HepG2 (cell line): ENCODE results near the gene GBE1. TPM values are rescaled to one million over a fixed set of nuclear protein-coding genes. Genes with fewer than 3 reads are reported as not detected.

ENCODE experiments used
- ATAC-seq: fragments of 200-7000 bp; cut with Tn5 transposase; 3 replicates; pipeline ENCODE4 v1.9.1; 2020; ENCODE audit warnings: mild to moderate bottlenecking, moderate library complexity
- BruUV-seq: library from RNA; stranded (reverse); fragments of 400-500 nt; replicated peaks from 2 replicates; lab custom pipeline; 2021; lab: Mats Ljungman, UMichigan
- CTCF ChIA-PET: fragments of 300-600 bp; formaldehyde crosslinking; extraction: SDS; loops from one replicate; lab custom pipeline; 2021; ENCODE audit warnings: low total read pairs, inconsistent platforms, low intra/inter-chr PET ratio; lab: Yijun Ruan, JAX
- POLR2A ChIA-PET: fragments of 350-600 bp; sonication (Branson Sonifier 250); formaldehyde crosslinking; loops from one replicate; lab custom pipeline; 2020; ENCODE audit warnings: antibody characterized with exemption, inconsistent platforms; lab: Yijun Ruan, JAX
- DNase-seq: peaks from one replicate; pipeline ENCODE4 v3.0.0-alpha.2; 2015; ENCODE audit warnings: low spot score
- FAIRE-seq: peaks from 3 replicates; lab custom pipeline; 2011; peaks lifted over from hg19 to GRCh38; lab: Jason Lieb, UNC
- H2AFZ ChIP-seq: one replicate; pipeline ENCODE4 v1.6.1; 2011; ENCODE audit warnings: low read length, inconsistent platforms
- H3K27ac ChIP-seq: fragments of 300-600 bp; 3 replicates; pipeline ENCODE4 v1.8.0; 2011; ENCODE audit warnings: mixed run types, mild to moderate bottlenecking, mixed read lengths, low read length, inconsistent platforms; ENCODE audit not compliant: insufficient read depth; ENCODE audit errors: extremely low read length
- H3K27me3 ChIP-seq, 2 experiments: fragments of 200-600 bp in 1 of 2; 2 replicates in 1 of 2; 3 replicates in 1 of 2; pipeline versions ENCODE4 v1.6.0 to v1.8.0; 2011; ENCODE audit warnings: low read length in 2 of 2, mild to moderate bottlenecking in 2 of 2, moderate library complexity in 2 of 2, inconsistent platforms in 1 of 2; ENCODE audit not compliant: insufficient read depth in 2 of 2, control insufficient read depth in 1 of 2
- H3K36me3 ChIP-seq, 2 experiments: fragments of 200-600 bp in 1 of 2; replicated peaks in 1 of 2; 2 replicates in 1 of 2; 3 replicates in 1 of 2; pipeline versions ENCODE4 v1.5.1 to v1.8.0; 2011; ENCODE audit warnings: low read length in 2 of 2, inconsistent platforms in 1 of 2; ENCODE audit not compliant: insufficient read depth in 2 of 2, control insufficient read depth in 1 of 2
- H3K4me1 ChIP-seq: 2 replicates; pipeline ENCODE4 v1.5.1; 2012; ENCODE audit warnings: low read length, inconsistent platforms; ENCODE audit not compliant: insufficient read depth
- H3K4me2 ChIP-seq: 2 replicates; pipeline ENCODE4 v1.6.0; 2011; ENCODE audit warnings: low read depth, low read length, inconsistent platforms
- H3K4me3 ChIP-seq, 3 experiments: fragments of 200-600 bp in 1 of 3; sonication (generic), shearing (Covaris generic) in 1 of 3; replicated peaks in 1 of 3; 2 replicates each; pipeline ENCODE4 v1.5.1; 2011 to 2016; ENCODE audit warnings: low read length in 3 of 3, inconsistent platforms in 2 of 3, low read depth in 2 of 3, mild to moderate bottlenecking in 2 of 3, control low read depth in 1 of 3, mixed read lengths in 1 of 3; ENCODE audit not compliant: insufficient read depth in 1 of 3
- H3K79me2 ChIP-seq: one replicate; pipeline ENCODE4 v1.6.1; 2011; ENCODE audit warnings: low read length, inconsistent platforms; ENCODE audit not compliant: insufficient read depth
- H3K9ac ChIP-seq: 2 replicates; pipeline ENCODE4 v1.6.0; 2011; ENCODE audit warnings: mild to moderate bottlenecking, low read depth, low read length, inconsistent platforms; ENCODE audit not compliant: insufficient read depth
- H3K9me3 ChIP-seq: 2 replicates; pipeline ENCODE4 v1.5.1; 2012; ENCODE audit warnings: mild to moderate bottlenecking, low read length
- H4K20me1 ChIP-seq: 2 replicates; pipeline ENCODE4 v1.6.0; 2011; ENCODE audit warnings: inconsistent platforms, mild to moderate bottlenecking, low read length, moderate library complexity; ENCODE audit not compliant: insufficient read depth
- ARNT ChIP-seq: fragments of 450-650 bp; IDR thresholded peaks from 2 replicates; pipeline ENCODE4 v1.6.1; 2017
- ELF3 ChIP-seq: IDR thresholded peaks from 2 replicates; pipeline ENCODE4 v1.6.1; 2016; ENCODE audit warnings: missing genetic modification reagents, missing compliant biosample characterization
- JUND ChIP-seq: sonication (generic); formaldehyde crosslinking; IDR thresholded peaks from 2 replicates; pipeline ENCODE4 v1.8.0; 2022; ENCODE audit warnings: mild to moderate bottlenecking, missing genetic modification reagents
- REXO4 ChIP-seq: sonication (generic); formaldehyde crosslinking; IDR thresholded peaks from 2 replicates; pipeline ENCODE4 v1.8.0; 2022; ENCODE audit warnings: missing genetic modification reagents, mild to moderate bottlenecking, borderline replicate concordance
- SCMH1 ChIP-seq: sonication (generic); formaldehyde crosslinking; IDR thresholded peaks from 2 replicates; pipeline ENCODE4 v1.9.0; 2021; ENCODE audit warnings: missing genetic modification reagents, mild to moderate bottlenecking, borderline replicate concordance
- ZNF121 ChIP-seq: sonication (generic); formaldehyde crosslinking; IDR thresholded peaks from 2 replicates; pipeline ENCODE4 v1.5.0; 2020; ENCODE audit warnings: mild to moderate bottlenecking, missing genetic modification reagents
- ZNF232 ChIP-seq: sonication (generic); formaldehyde crosslinking; IDR thresholded peaks from 2 replicates; pipeline ENCODE4 v1.4.0; 2020; ENCODE audit warnings: missing genetic modification reagents, borderline replicate concordance
- ZNF253 ChIP-seq: sonication (generic); formaldehyde crosslinking; IDR thresholded peaks from 2 replicates; pipeline ENCODE4 v1.8.0; 2022; ENCODE audit warnings: mild to moderate bottlenecking, missing genetic modification reagents, borderline replicate concordance
- ZNF879 ChIP-seq: sonication (generic); formaldehyde crosslinking; IDR thresholded peaks from 2 replicates; pipeline ENCODE4 v1.8.1; 2023; ENCODE audit warnings: missing genetic modification reagents
- ZSCAN21 ChIP-seq: sonication (generic); formaldehyde crosslinking; IDR thresholded peaks from 2 replicates; pipeline ENCODE4 v1.8.0; 2022; ENCODE audit warnings: mild to moderate bottlenecking, missing genetic modification reagents, moderate library complexity, borderline replicate concordance
- WGBS: methylation state at CpG from one replicate; pipeline ENCODE4 v1.1.6; 2017; ENCODE audit warnings: low lambda C conversion rate; 5-methylcytosine and 5-hydroxymethylcytosine counted together
- in situ Hi-C: cut with HindIII; loops from 2 replicates; pipeline ENCODE4 v1.10.0; 2017; ENCODE audit warnings: low pct_unique_long_range_greater_than_20kb; ENCODE audit not compliant: extremely low pct_ligation_motif_present
- intact Hi-C: fragments of 100-400 bp; cut with micrococcal nuclease; formaldehyde crosslinking; loops from one replicate; pipeline ENCODE4 v1.10.0; 2022; ENCODE audit not compliant: unreplicated experiment
- polyA plus RNA-seq, 8 experiments: library from polyadenylated mRNA; depleted of rRNA in 3 of 8; stranded (reverse) in 7 of 8; unstranded in 1 of 8; fragments of >200 nt; fragmentation: Illumina TruSeq in 4 of 8; extraction: Trizol in 4 of 8; gene quantifications; 2 replicates each; pipeline versions ENCODE4 v1.2.1 to v1.2.3, GENCODE V29; 2011 to 2016; ENCODE audit warnings: low read depth in 4 of 8, missing spikeins in 1 of 8, mixed read lengths in 1 of 8; ENCODE audit not compliant: insufficient read depth in 1 of 8
- total RNA-seq, 5 experiments: library from RNA; depleted of rRNA; stranded (reverse); fragments of >200 nt; fragmentation: Illumina TruSeq; extraction: Trizol; gene quantifications; 2 replicates each; pipeline ENCODE4 v1.2.3, GENCODE V29; 2016; ENCODE audit warnings: low read depth in 1 of 5
- TF ChIP-seq, protein P1 (sequence below): IDR thresholded peaks from 2 replicates; pipeline ENCODE4 v1.6.1; 2012; ENCODE audit warnings: low read depth, low read length, improper control_type of control experiment
- TF ChIP-seq, protein P2 (sequence below): sonication (generic); formaldehyde crosslinking; IDR thresholded peaks from 2 replicates; pipeline ENCODE4 v1.4.0; 2020; ENCODE audit warnings: missing genetic modification reagents
- TF ChIP-seq, protein P3 (sequence below): IDR thresholded peaks from 2 replicates; pipeline ENCODE4 v1.6.1; 2018; ENCODE audit warnings: missing genetic modification reagents
- TF ChIP-seq, protein P4 (sequence below): IDR thresholded peaks from 2 replicates; pipeline ENCODE4 v1.6.1; 2016; ENCODE audit warnings: low read depth
- TF ChIP-seq, protein P5 (sequence below): sonication (generic); formaldehyde crosslinking; IDR thresholded peaks from 2 replicates; pipeline ENCODE4 v1.4.0; 2020; ENCODE audit warnings: missing genetic modification reagents

The GBE1 gene
- total and polyA plus RNA-seq, 2 of the 13 experiments (the other 11 are each of a cell fraction or from before 2014, with no cell fraction given): 22.9 to 36.1 TPM

DNA sequence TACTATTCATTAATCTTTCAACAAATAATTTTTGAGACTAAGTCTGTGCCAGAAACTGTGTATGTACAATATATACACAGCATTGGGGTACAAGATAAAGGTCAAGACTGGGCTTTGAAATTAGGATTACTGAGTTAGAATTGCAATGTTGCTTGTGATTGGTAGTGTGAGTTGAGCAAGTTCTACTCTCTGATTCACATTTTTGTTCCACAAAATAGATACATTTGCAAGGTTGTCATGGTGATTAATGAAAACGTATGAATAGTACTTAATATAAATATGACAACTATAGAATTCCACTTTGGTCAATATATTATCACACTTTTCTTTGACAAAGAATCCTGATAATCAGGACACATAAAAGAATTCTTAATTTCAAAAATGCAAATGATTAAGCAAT is 314.6 kb downstream of the GBE1 start (continued):
- TF ChIP-seq, protein P1, sequence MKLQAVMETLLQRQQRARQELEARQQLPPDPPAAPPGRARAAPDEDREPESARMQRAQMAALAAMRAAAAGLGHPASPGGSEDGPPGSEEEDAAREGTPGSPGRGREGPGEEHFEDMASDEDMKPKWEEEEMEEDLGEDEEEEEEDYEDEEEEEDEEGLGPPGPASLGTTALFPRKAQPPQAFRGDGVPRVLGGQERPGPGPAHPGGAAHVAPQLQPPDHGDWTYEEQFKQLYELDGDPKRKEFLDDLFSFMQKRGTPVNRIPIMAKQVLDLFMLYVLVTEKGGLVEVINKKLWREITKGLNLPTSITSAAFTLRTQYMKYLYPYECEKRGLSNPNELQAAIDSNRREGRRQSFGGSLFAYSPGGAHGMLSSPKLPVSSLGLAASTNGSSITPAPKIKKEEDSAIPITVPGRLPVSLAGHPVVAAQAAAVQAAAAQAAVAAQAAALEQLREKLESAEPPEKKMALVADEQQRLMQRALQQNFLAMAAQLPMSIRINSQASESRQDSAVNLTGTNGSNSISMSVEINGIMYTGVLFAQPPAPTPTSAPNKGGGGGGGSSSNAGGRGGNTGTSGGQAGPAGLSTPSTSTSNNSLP: no peak
- TF ChIP-seq, protein P2, sequence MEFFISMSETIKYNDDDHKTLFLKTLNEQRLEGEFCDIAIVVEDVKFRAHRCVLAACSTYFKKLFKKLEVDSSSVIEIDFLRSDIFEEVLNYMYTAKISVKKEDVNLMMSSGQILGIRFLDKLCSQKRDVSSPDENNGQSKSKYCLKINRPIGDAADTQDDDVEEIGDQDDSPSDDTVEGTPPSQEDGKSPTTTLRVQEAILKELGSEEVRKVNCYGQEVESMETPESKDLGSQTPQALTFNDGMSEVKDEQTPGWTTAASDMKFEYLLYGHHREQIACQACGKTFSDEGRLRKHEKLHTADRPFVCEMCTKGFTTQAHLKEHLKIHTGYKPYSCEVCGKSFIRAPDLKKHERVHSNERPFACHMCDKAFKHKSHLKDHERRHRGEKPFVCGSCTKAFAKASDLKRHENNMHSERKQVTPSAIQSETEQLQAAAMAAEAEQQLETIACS (CRISPR knock-in tag): no peak
- TF ChIP-seq ZSCAN21 (CRISPR knock-in tag) (no peak), ZNF232 (no peak)

DNA sequence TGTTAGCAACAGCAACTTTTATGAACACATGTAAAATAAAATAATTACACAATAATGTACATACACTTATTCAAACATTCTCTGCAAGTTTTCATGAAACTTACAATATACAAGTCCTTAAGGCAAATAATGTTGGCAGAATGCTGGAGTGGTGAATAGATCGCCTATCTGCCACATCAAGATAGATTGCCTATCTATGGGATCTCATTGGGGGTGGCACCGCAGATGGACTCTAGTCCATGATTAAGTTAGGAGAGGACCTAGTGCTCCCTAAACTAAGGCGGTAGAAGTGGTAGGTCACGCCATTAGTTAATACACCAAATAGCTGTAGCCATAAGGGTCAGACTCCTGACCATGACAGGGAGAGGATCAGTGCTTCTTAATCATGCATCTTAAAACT is 315.7 kb downstream of the GBE1 start:
- H3K27ac ChIP-seq: no peak overlapping the region
- no peak overlapping the region for H3K4me2 ChIP-seq
- no peaks in the 10 kb centered on the region; a peak in 1 of 5 replicates for H3K27me3 ChIP-seq
- no peaks in the 10 kb centered on the region for H3K79me2 ChIP-seq
- in situ Hi-C loops (no loop called here), intact Hi-C loops (no loop called here)
- ChIA-PET CTCF (no interaction called here), POLR2A (no interaction called here)
- no TSS peak for BruUV-seq
- ATAC-seq (no peak), DNase-seq (no peak), FAIRE-seq (no peak)
- H3K9ac ChIP-seq: no peak overlapping the region
- H3K9me3 ChIP-seq: no peaks in the 10 kb centered on the region
- no peaks in the 10 kb centered on the region for H3K4me1 ChIP-seq
- 59% methylated on average over 4 of the region's 4 CpGs for WGBS
- H3K4me3 ChIP-seq: no peak overlapping the region
- H2AFZ ChIP-seq: no peak overlapping the region
- no peaks in the 10 kb centered on the region for H3K36me3 ChIP-seq
- H4K20me1 ChIP-seq: no peaks in the 10 kb centered on the region
- TF ChIP-seq SCMH1 (CRISPR knock-in tag): no peak
- TF ChIP-seq, protein P3, sequence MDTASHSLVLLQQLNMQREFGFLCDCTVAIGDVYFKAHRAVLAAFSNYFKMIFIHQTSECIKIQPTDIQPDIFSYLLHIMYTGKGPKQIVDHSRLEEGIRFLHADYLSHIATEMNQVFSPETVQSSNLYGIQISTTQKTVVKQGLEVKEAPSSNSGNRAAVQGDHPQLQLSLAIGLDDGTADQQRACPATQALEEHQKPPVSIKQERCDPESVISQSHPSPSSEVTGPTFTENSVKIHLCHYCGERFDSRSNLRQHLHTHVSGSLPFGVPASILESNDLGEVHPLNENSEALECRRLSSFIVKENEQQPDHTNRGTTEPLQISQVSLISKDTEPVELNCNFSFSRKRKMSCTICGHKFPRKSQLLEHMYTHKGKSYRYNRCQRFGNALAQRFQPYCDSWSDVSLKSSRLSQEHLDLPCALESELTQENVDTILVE: no peak
- TF ChIP-seq ELF3 (CRISPR knock-in tag): no peak
- TF ChIP-seq ZNF253: no peak
- no peak for TF ChIP-seq REXO4 (CRISPR knock-in tag)
- no peak for TF ChIP-seq JUND (CRISPR knock-in tag)
- TF ChIP-seq, protein P4, sequence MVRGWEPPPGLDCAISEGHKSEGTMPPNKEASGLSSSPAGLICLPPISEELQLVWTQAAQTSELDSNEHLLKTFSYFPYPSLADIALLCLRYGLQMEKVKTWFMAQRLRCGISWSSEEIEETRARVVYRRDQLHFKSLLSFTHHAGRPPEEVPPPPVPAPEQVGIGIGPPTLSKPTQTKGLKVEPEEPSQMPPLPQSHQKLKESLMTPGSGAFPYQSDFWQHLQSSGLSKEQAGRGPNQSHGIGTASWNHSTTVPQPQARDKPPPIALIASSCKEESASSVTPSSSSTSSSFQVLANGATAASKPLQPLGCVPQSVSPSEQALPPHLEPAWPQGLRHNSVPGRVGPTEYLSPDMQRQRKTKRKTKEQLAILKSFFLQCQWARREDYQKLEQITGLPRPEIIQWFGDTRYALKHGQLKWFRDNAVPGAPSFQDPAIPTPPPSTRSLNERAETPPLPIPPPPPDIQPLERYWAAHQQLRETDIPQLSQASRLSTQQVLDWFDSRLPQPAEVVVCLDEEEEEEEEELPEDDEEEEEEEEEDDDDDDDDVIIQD (CRISPR knock-in tag): no peak
- TF ChIP-seq, protein P5, sequence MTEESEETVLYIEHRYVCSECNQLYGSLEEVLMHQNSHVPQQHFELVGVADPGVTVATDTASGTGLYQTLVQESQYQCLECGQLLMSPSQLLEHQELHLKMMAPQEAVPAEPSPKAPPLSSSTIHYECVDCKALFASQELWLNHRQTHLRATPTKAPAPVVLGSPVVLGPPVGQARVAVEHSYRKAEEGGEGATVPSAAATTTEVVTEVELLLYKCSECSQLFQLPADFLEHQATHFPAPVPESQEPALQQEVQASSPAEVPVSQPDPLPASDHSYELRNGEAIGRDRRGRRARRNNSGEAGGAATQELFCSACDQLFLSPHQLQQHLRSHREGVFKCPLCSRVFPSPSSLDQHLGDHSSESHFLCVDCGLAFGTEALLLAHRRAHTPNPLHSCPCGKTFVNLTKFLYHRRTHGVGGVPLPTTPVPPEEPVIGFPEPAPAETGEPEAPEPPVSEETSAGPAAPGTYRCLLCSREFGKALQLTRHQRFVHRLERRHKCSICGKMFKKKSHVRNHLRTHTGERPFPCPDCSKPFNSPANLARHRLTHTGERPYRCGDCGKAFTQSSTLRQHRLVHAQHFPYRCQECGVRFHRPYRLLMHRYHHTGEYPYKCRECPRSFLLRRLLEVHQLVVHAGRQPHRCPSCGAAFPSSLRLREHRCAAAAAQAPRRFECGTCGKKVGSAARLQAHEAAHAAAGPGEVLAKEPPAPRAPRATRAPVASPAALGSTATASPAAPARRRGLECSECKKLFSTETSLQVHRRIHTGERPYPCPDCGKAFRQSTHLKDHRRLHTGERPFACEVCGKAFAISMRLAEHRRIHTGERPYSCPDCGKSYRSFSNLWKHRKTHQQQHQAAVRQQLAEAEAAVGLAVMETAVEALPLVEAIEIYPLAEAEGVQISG (CRISPR knock-in tag): no peak
- no peak for TF ChIP-seq ZNF879 (CRISPR knock-in tag)
- TF ChIP-seq ARNT: no peak
- TF ChIP-seq ZNF121 (CRISPR knock-in tag): no peak
